OCI-LY7 (cell line): ENCODE results near the gene RET.

ENCODE experiments used
- CTCF ChIP-seq: fragments of 200-600 bp; sonication (generic); conservative IDR thresholded peaks from 2 replicates; pipeline ENCODE4 v1.5.1; 2014; ENCODE audit warnings: mild to moderate bottlenecking, antibody characterized with exemption, low read length, moderate library complexity, mixed read lengths
- EZH2phosphoT487 ChIP-seq: fragments of 200-600 bp; sonication (generic); IDR thresholded peaks from 2 replicates; pipeline ENCODE4 v1.6.1; 2018; ENCODE audit warnings: low read depth, borderline replicate concordance, mild to moderate bottlenecking, mixed run types, antibody characterized with exemption, low read length, moderate library complexity, mixed read lengths

GRCh38 chr10:43177595-43177994 lies 100.7 kb downstream of the RET start:
- no peak for TF ChIP-seq CTCF
- no peak for TF ChIP-seq EZH2phosphoT487
